HL-60 (cell line): Measurements from ENCODE around the gene CACFD1.
A peak's percentile ranks its signal among the peaks of the same experiment; 100 is the strongest.

Source experiments
- GABPA ChIP-seq: IDR thresholded peaks from 2 replicates; pipeline ENCODE4 v1.6.1; 2012; ENCODE audit warnings: low read depth
- TF ChIP-seq, protein P1 (sequence below): IDR thresholded peaks from one replicate; pipeline ENCODE4 v1.5.1; 2011; ENCODE audit warnings: low read length, control low read depth, inconsistent platforms; ENCODE audit not compliant: insufficient read depth

DNA sequence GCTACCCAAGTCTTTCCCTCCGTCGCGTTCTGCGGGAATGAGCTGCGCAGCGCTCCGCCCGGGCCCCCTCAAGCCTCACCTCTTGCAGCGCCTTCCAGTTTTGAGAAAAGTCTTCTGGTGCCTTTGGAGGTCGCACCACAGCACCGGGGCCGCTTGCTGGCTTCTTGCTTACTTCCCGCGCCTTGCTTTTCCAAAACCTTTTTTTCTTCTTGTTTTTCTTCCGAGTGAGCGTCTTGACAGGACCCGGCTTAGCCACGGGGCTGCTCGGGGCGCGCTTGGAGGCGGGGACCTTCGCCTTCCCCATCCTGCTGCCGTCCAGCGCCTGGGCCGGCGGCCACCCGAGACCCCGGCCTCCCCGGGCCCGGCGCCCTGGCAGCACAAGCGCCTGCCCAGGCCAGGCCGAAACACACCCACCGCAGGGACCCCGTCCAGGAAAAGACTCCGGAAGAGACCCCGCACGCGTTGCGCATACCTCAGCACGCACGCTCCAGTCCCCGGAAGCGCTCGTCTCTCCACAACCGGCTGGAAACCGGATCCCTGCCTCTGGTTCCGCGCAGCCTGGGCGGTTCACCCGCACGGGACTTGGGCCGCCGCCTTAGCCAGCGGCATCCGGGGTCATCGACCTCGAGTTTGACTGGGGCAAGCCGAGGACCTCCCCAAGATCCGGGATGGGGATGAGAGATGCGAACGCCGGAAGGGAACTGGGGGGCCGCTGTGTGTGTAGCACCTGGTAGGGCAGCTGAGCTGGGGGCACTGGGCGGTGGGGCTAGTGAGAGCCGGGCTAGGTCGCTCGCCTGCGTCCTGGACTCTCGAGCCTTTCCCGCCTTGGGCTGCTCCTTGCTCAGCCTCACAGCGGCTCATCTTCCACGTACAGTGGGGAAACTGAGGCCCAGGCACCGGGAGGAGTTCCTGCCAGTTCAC, 42.0 kb upstream of the CACFD1 start, which contains the start of gene REXO4:
- TF ChIP-seq, protein P1, sequence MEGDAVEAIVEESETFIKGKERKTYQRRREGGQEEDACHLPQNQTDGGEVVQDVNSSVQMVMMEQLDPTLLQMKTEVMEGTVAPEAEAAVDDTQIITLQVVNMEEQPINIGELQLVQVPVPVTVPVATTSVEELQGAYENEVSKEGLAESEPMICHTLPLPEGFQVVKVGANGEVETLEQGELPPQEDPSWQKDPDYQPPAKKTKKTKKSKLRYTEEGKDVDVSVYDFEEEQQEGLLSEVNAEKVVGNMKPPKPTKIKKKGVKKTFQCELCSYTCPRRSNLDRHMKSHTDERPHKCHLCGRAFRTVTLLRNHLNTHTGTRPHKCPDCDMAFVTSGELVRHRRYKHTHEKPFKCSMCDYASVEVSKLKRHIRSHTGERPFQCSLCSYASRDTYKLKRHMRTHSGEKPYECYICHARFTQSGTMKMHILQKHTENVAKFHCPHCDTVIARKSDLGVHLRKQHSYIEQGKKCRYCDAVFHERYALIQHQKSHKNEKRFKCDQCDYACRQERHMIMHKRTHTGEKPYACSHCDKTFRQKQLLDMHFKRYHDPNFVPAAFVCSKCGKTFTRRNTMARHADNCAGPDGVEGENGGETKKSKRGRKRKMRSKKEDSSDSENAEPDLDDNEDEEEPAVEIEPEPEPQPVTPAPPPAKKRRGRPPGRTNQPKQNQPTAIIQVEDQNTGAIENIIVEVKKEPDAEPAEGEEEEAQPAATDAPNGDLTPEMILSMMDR = no peak
- peak; percentile 98 for TF ChIP-seq GABPA
